AG04450 (cell line): ENCODE data around the gene COIL. TPM values are rescaled to one million over a fixed set of nuclear protein-coding genes. Genes with fewer than 3 reads are reported as not detected.

Experiments used
- CTCF ChIA-PET: fragments of 300-600, 350-600 bp; formaldehyde crosslinking; extraction: SDS; loops from one replicate; lab custom pipeline; 2022; ENCODE audit warnings: antibody characterized with exemption, inconsistent platforms; lab: Charles Lee
- POLR2A ChIA-PET: fragments of 350-600 bp; formaldehyde crosslinking; extraction: SDS; loops from one replicate; lab custom pipeline; 2021; ENCODE audit warnings: antibody characterized with exemption, inconsistent platforms; lab: Yijun Ruan, JAX
- DNase-seq: peaks from one replicate; pipeline ENCODE4 v3.0.0-alpha.2; 2011; ENCODE audit warnings: low read depth, low spot score
- H3K27ac ChIP-seq: one replicate; pipeline ENCODE4 v1.5.1; 2012; ENCODE audit warnings: low read depth, low read length, control low read depth
- H3K27me3 ChIP-seq: one replicate; pipeline ENCODE4 v1.6.0; 2012; ENCODE audit warnings: low read length; ENCODE audit not compliant: control insufficient read depth, insufficient read depth
- H3K4me3 ChIP-seq: 2 replicates; pipeline ENCODE4 v1.5.1; 2011; ENCODE audit warnings: mild to moderate bottlenecking, low read depth, low read length, control low read depth
- H3K9me3 ChIP-seq: 2 replicates; pipeline ENCODE4 v1.5.1; 2012; ENCODE audit warnings: low read length; ENCODE audit not compliant: control insufficient read depth, insufficient read depth
- CTCF ChIP-seq: IDR thresholded peaks from 2 replicates; pipeline ENCODE4 v1.5.1; 2011; ENCODE audit warnings: low read depth, low read length, control low read depth, inconsistent platforms
- polyA plus RNA-seq: library from polyadenylated mRNA; depleted of rRNA; stranded (reverse); fragments of >200 nt; gene quantifications from 2 replicates; pipeline ENCODE4 v1.2.3, GENCODE V29; 2011

COIL gene
- polyA plus RNA-seq, 1 experiment, result 8.2 TPM

GRCh38 chr17:56917559-56918296 lies 43.1 kb downstream of the COIL start:
- no peaks in the 10 kb centered on the region for H3K27me3 ChIP-seq
- H3K27ac ChIP-seq, result no peak overlapping the region
- no peak overlapping the region for H3K4me3 ChIP-seq
- TF ChIP-seq CTCF, result no peak
- ChIA-PET POLR2A (no interaction called here), CTCF (interaction anchor here (0.6 to 0.7 kb wide), 2 partner anchors 98 to 138 kb away, joined by 3 to 4 read pairs; no protein-coding TSS in a partner anchor)
- H3K9me3 ChIP-seq, result no peaks in the 10 kb centered on the region; the same call in 1 of the 2 replicates
- DNase-seq, result no peak

GRCh38 chr17:56914581-56915273 lies 46.1 kb downstream of the COIL start:
- POLR2A ChIA-PET, result interaction anchor here (0.5 to 1.1 kb wide), 6 partner anchors 16 to 81 kb away, joined by 3 to 5 read pairs (median 4); partner anchors contain the start of genes C17orf67, DGKE and SCPEP1
- CTCF ChIA-PET, result no interaction called here
- TF ChIP-seq CTCF, result no peak

GRCh38 chr17:56913867-56914580 lies 46.8 kb downstream of the COIL start, which contains the start of gene TRIM25:
TRIM25 (minus strand) TSS chr17:56914049; CDS start chr17:56913988, 61 bp downstream.
- no peak for TF ChIP-seq CTCF
- CTCF ChIA-PET, result interaction anchor here (0.7 kb wide), 1 partner anchor 129 kb away, joined by 3 read pairs; no protein-coding TSS in a partner anchor
- Histone ChIP-seq H3K9me3 (no peaks in the 10 kb centered on the region; the same call in 1 of the 2 replicates), H3K4me3 (peak within 1 kb of the TSS; percentile 98), H3K27me3 (no peaks in the 10 kb centered on the region), H3K27ac (peak within 1 kb of the TSS; percentile 91)
- POLR2A ChIA-PET, result interaction anchor here (0.5 to 1.1 kb wide), 12 partner anchors 15 to 1493 kb away, joined by 3 to 5 read pairs (median 4); partner anchors contain the start of genes C17orf67, DGKE and SCPEP1
- DNase-seq, result peak; percentile 55

More at GRCh38 chr17:56914581-56915273, 46.1 kb downstream of the COIL start:
- Histone ChIP-seq H3K9me3 (no peaks in the 10 kb centered on the region; the same call in 1 of the 2 replicates), H3K27me3 (no peaks in the 10 kb centered on the region), H3K27ac (peak overlapping the region; percentile 91), H3K4me3 (peak overlapping the region; percentile 98)
- no peak for DNase-seq

GRCh38 chr17:56913353-56913866 lies 47.4 kb downstream of the COIL start:
- Histone ChIP-seq H3K27ac (peak overlapping the region; percentile 57), H3K27me3 (no peaks in the 10 kb centered on the region), H3K4me3 (peak overlapping the region; percentile 98), H3K9me3 (no peaks in the 10 kb centered on the region; the same call in 1 of the 2 replicates)
- no peak for TF ChIP-seq CTCF
- ChIA-PET POLR2A (interaction anchor here (0.6 to 1.1 kb wide), 10 partner anchors 15 to 1492 kb away, joined by 3 to 5 read pairs (median 4); partner anchors contain the start of genes C17orf67, DGKE and SCPEP1), CTCF (interaction anchor here (0.7 to 1.5 kb wide), 2 partner anchors 93 to 128 kb away, joined by 3 read pairs; no protein-coding TSS in a partner anchor)
- no peak for DNase-seq
